GM12878 (cell line): ENCODE data around the gene PPIF. TPM values are rescaled to one million over a fixed set of nuclear protein-coding genes. Genes with fewer than 3 reads are reported as not detected.

Experiments used
- ATAC-seq: fragments of 200-7000 bp; cut with Tn5 transposase; 3 replicates; pipeline ENCODE4 v1.9.1; 2020; ENCODE audit warnings: mild to moderate bottlenecking, moderate library complexity
- BruUV-seq: library from RNA; stranded (reverse); fragments of 400-500 nt; replicated peaks from 2 replicates; lab custom pipeline; 2021; lab: Mats Ljungman, UMichigan
- CTCF ChIA-PET: fragments of 300-600 bp; sonication (Branson Sonifier 250); formaldehyde crosslinking; extraction: SDS; loops from one replicate; lab custom pipeline; 2021; ENCODE audit warnings: inconsistent platforms; lab: Yijun Ruan, JAX
- POLR2A ChIA-PET: fragments of 350-600 bp; formaldehyde crosslinking; extraction: SDS; loops from one replicate; lab custom pipeline; 2021; ENCODE audit warnings: inconsistent platforms; lab: Charles Lee
- RAD21 ChIA-PET: fragments of 300-600 bp; sonication (Branson Sonifier 250); formaldehyde crosslinking; loops from one replicate; lab custom pipeline; 2023; ENCODE audit warnings: antibody characterized with exemption; ENCODE audit not compliant: unreplicated experiment; lab: Charles Lee
- SMC1A ChIA-PET: fragments of 300-600 bp; sonication (Branson Sonifier 250); formaldehyde crosslinking; loops from one replicate; lab custom pipeline; 2023; ENCODE audit not compliant: unreplicated experiment, uncharacterized antibody; lab: Charles Lee
- DNase-seq: peaks from one replicate; pipeline ENCODE4 v3.0.0-alpha.2; 2011; ENCODE audit warnings: low read depth, low spot score
- FAIRE-seq: peaks from 3 replicates; lab custom pipeline; 2011; peaks lifted over from hg19 to GRCh38; lab: Jason Lieb, UNC
- H2AFZ ChIP-seq: 2 replicates; pipeline ENCODE4 v1.6.0; 2011; ENCODE audit warnings: low read depth, low read length, control low read depth; ENCODE audit not compliant: control insufficient read depth
- H3K27ac ChIP-seq: 2 replicates; pipeline ENCODE4 v1.5.1; 2011; ENCODE audit warnings: control low read depth; ENCODE audit not compliant: control insufficient read depth, insufficient read depth
- H3K27me3 ChIP-seq, 2 experiments: replicated peaks in 1 of 2; 2 replicates each; pipeline versions ENCODE4 v1.6.0 to v1.6.1; 2011; ENCODE audit warnings: low read length in 1 of 2; ENCODE audit not compliant: control insufficient read depth in 2 of 2, insufficient read depth in 2 of 2
- H3K36me3 ChIP-seq, 2 experiments: 2 replicates each; pipeline ENCODE4 v1.5.1; 2011; ENCODE audit warnings: low read length in 1 of 2; ENCODE audit not compliant: control insufficient read depth in 2 of 2, insufficient read depth in 2 of 2
- H3K4me1 ChIP-seq: 2 replicates; pipeline ENCODE4 v1.6.1; 2011; ENCODE audit warnings: mild to moderate bottlenecking, low read length, moderate library complexity, mixed read lengths; ENCODE audit not compliant: control insufficient read depth, insufficient read depth
- H3K4me2 ChIP-seq: 2 replicates; pipeline ENCODE4 v1.6.0; 2011; ENCODE audit warnings: control low read depth; ENCODE audit not compliant: control insufficient read depth, insufficient read depth
- H3K4me3 ChIP-seq: fragments of 200-600 bp; sonication (generic); 2 replicates; pipeline ENCODE4 v1.5.1; 2016
- H3K79me2 ChIP-seq: 2 replicates; pipeline ENCODE4 v1.6.0; 2011; ENCODE audit warnings: low read length; ENCODE audit not compliant: control insufficient read depth, insufficient read depth
- H3K9ac ChIP-seq: 2 replicates; pipeline ENCODE4 v1.8.0; 2011; ENCODE audit warnings: low read length, control low read depth, mixed read lengths; ENCODE audit not compliant: control insufficient read depth, insufficient read depth
- H3K9me3 ChIP-seq: replicated peaks from 3 replicates; pipeline ENCODE4 v1.5.1; 2011; ENCODE audit warnings: mild to moderate bottlenecking, low read length; ENCODE audit not compliant: control insufficient read depth, insufficient read depth
- H4K20me1 ChIP-seq: 2 replicates; pipeline ENCODE4 v1.6.0; 2011; ENCODE audit not compliant: control insufficient read depth, insufficient read depth
- BMI1 ChIP-seq: fragments of 450-650 bp; IDR thresholded peaks from 2 replicates; pipeline ENCODE4 v1.6.1; 2016; ENCODE audit warnings: mild to moderate bottlenecking, moderate library complexity, borderline replicate concordance
- CREB1 ChIP-seq: IDR thresholded peaks from 2 replicates; pipeline ENCODE4 v1.6.1; 2012; ENCODE audit warnings: low read depth, mild to moderate bottlenecking, inconsistent platforms
- HCFC1 ChIP-seq: fragments of 150-350 bp; IDR thresholded peaks from 2 replicates; pipeline ENCODE4 v1.6.1; 2014; ENCODE audit warnings: low read length
- IKZF1 ChIP-seq: fragments of 450-650 bp; conservative IDR thresholded peaks from 2 replicates; pipeline ENCODE4 v1.6.1; 2017; ENCODE audit warnings: antibody characterized with exemption, mild to moderate bottlenecking
- NFYB ChIP-seq: IDR thresholded peaks from 2 replicates; pipeline ENCODE4 v1.6.1; 2011; ENCODE audit warnings: low read depth, mild to moderate bottlenecking, low read length, improper control_type of control experiment, moderate library complexity; ENCODE audit not compliant: insufficient read depth
- NR2F1 ChIP-seq: fragments of 450-650 bp; conservative IDR thresholded peaks from 2 replicates; pipeline ENCODE4 v1.6.1; 2017; ENCODE audit warnings: mild to moderate bottlenecking
- PAX8 ChIP-seq: fragments of 450-650 bp; IDR thresholded peaks from 2 replicates; pipeline ENCODE4 v1.6.1; 2017; ENCODE audit warnings: mild to moderate bottlenecking, moderate library complexity
- POU2F2 ChIP-seq: IDR thresholded peaks from 3 replicates; pipeline ENCODE4 v1.6.1; 2011; ENCODE audit warnings: low read depth, mild to moderate bottlenecking, low read length, borderline replicate concordance
- SMC3 ChIP-seq: IDR thresholded peaks from 2 replicates; pipeline ENCODE4 v1.6.1; 2011; ENCODE audit warnings: low read length, improper control_type of control experiment, borderline replicate concordance
- SRF ChIP-seq, 2 experiments: IDR thresholded peaks; 2 replicates each; pipeline ENCODE4 v1.6.1; 2011; ENCODE audit warnings: low read depth in 2 of 2, low read length in 2 of 2, mild to moderate bottlenecking in 1 of 2, moderate library complexity in 1 of 2
- SUPT20H ChIP-seq: IDR thresholded peaks from 2 replicates; pipeline ENCODE4 v1.6.1; 2011; ENCODE audit warnings: low read depth, mild to moderate bottlenecking, low read length, moderate library complexity, borderline replicate concordance; ENCODE audit not compliant: control insufficient read depth
- YBX1 ChIP-seq: fragments of 450-650 bp; IDR thresholded peaks from 2 replicates; pipeline ENCODE4 v1.6.1; 2016; ENCODE audit warnings: antibody characterized with exemption
- WGBS: methylation state at CpG from one replicate; pipeline ENCODE4 v1.1.6; 2016; ENCODE audit warnings: low lambda C conversion rate; ENCODE audit not compliant: insufficient replicate concordance, insufficient coverage; ENCODE audit errors: missing lambda C conversion rate; 5-methylcytosine and 5-hydroxymethylcytosine counted together
- in situ Hi-C: fragments of 300-500 bp; cut with MboI; formaldehyde crosslinking; loops from 9 replicates; pipeline ENCODE4 v1.14.3; 2018; ENCODE audit warnings: mixed read lengths
- intact Hi-C: fragments of 100-400 bp; cut with micrococcal nuclease; formaldehyde crosslinking; loops from one replicate; pipeline ENCODE4 v1.14.2; 2022; ENCODE audit not compliant: unreplicated experiment
- polyA plus RNA-seq, 11 experiments: library from polyadenylated mRNA; depleted of rRNA in 4 of 11; unstranded in 6 of 11; stranded (reverse) in 5 of 11; fragments of >200 nt; fragmentation: Nextera tagmentation in 4 of 11; fragmentation: Illumina TruSeq in 1 of 11; extraction: Ambion mirVana in 4 of 11; extraction: Trizol in 1 of 11; gene quantifications; 1 replicate in 1 of 11; 2 replicates in 10 of 11; pipeline versions ENCODE4 v1.2.1 to v1.2.3, GENCODE V29; 2011 to 2016; ENCODE audit warnings: inconsistent platforms in 2 of 11, missing spikeins in 2 of 11, low read depth in 1 of 11
- total RNA-seq, 4 experiments: library from RNA; depleted of rRNA in 3 of 4; stranded (reverse); fragments of >200 nt in 3 of 4; fragmentation: Illumina TruSeq in 1 of 4; extraction: Trizol in 1 of 4; gene quantifications; 2 replicates each; pipeline versions ENCODE4 v1.2.1 to v1.2.3, GENCODE V29; 2013 to 2021
- TF ChIP-seq, protein P1 (sequence below): fragments of 150-350 bp; IDR thresholded peaks from 2 replicates; pipeline ENCODE4 v1.6.1; 2014; ENCODE audit warnings: mild to moderate bottlenecking, low read depth, low read length
- TF ChIP-seq, protein P2 (sequence below): fragments of 450-650 bp; formaldehyde crosslinking; IDR thresholded peaks from 2 replicates; pipeline ENCODE4 v1.4.0; 2022; ENCODE audit warnings: mild to moderate bottlenecking, moderate library complexity
- TF ChIP-seq, protein P3 (sequence below): fragments of 450-650 bp; IDR thresholded peaks from 2 replicates; pipeline ENCODE4 v1.6.1; 2017; ENCODE audit warnings: mild to moderate bottlenecking

Gene PPIF
- total and polyA plus RNA-seq, 10 of the 15 experiments (the other 5 are each of a cell fraction or from before 2014, with no cell fraction given) = 28.8 to 180 (median 128) TPM

DNA sequence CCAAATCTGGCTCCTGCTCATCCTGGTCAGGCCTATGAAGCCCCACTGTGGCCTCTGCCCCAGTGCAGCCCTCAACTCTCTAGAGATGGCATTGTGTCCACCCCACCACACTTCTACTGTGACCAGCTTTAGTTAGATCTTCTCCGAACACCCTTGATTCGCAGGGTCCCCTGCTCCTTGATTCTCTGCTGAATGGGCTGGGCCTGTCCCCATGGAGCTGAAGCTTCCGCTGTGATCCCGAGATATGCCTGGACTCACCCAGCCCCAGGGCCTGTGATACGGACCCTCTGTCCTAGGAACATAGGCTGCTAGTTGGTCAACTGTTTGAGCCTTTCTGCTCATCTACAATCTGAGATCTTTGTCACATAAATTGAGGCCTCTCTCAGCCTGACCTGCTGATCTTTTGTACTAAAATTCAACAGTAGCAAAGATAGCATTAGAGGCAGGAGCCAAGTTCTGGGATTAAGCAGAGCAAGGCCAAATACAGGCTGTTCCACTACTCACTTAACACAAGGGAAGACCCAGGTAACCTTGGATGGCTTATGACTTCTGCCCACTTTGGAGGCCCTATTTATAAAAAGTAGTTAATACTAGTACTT is 6.5 kb upstream of the PPIF start:
- Histone ChIP-seq H4K20me1 (no peaks in the 10 kb centered on the region), H3K4me3 (no peak overlapping the region), H3K9ac (no peak overlapping the region), H3K27ac (no peak overlapping the region), H3K36me3 (no peaks in the 10 kb centered on the region), H3K9me3 (no peaks in the 10 kb centered on the region; the same call in 2 of the 3 replicates), H3K4me2 (no peak overlapping the region), H3K79me2 (no peaks in the 10 kb centered on the region)
- ChIA-PET SMC1A (interaction anchor here (1.3 kb wide), 1 partner anchor 19 kb away, joined by 4 read pairs; no protein-coding TSS in a partner anchor), RAD21 (no interaction called here), CTCF (interaction anchor here (0.7 kb wide), 1 partner anchor 303 kb away, joined by 7 read pairs; no protein-coding TSS in a partner anchor), POLR2A (no interaction called here)
- in situ Hi-C loops = no loop called here
- ATAC-seq (no peak), DNase-seq (no peak)
- intact Hi-C loops = no loop called here
- no TSS peak for BruUV-seq
- no peak for TF ChIP-seq IKZF1
- TF ChIP-seq SUPT20H = no peak
- TF ChIP-seq NR2F1 = no peak
- TF ChIP-seq, protein P1, sequence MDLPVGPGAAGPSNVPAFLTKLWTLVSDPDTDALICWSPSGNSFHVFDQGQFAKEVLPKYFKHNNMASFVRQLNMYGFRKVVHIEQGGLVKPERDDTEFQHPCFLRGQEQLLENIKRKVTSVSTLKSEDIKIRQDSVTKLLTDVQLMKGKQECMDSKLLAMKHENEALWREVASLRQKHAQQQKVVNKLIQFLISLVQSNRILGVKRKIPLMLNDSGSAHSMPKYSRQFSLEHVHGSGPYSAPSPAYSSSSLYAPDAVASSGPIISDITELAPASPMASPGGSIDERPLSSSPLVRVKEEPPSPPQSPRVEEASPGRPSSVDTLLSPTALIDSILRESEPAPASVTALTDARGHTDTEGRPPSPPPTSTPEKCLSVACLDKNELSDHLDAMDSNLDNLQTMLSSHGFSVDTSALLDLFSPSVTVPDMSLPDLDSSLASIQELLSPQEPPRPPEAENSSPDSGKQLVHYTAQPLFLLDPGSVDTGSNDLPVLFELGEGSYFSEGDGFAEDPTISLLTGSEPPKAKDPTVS = no peak
- TF ChIP-seq YBX1 = no peak
- no peak for TF ChIP-seq BMI1
- TF ChIP-seq CREB1 = no peak
- no peak for TF ChIP-seq NFYB
- no peak for TF ChIP-seq SRF (IDR thresholded peaks at IDR 0.05; ENCODE audit: low read depth in 2 of 2, low read length in 2 of 2)
- no peak for TF ChIP-seq PAX8
- TF ChIP-seq POU2F2 = no peak
- TF ChIP-seq HCFC1 = no peak
- TF ChIP-seq SMC3 = no peak
- TF ChIP-seq, protein P2, sequence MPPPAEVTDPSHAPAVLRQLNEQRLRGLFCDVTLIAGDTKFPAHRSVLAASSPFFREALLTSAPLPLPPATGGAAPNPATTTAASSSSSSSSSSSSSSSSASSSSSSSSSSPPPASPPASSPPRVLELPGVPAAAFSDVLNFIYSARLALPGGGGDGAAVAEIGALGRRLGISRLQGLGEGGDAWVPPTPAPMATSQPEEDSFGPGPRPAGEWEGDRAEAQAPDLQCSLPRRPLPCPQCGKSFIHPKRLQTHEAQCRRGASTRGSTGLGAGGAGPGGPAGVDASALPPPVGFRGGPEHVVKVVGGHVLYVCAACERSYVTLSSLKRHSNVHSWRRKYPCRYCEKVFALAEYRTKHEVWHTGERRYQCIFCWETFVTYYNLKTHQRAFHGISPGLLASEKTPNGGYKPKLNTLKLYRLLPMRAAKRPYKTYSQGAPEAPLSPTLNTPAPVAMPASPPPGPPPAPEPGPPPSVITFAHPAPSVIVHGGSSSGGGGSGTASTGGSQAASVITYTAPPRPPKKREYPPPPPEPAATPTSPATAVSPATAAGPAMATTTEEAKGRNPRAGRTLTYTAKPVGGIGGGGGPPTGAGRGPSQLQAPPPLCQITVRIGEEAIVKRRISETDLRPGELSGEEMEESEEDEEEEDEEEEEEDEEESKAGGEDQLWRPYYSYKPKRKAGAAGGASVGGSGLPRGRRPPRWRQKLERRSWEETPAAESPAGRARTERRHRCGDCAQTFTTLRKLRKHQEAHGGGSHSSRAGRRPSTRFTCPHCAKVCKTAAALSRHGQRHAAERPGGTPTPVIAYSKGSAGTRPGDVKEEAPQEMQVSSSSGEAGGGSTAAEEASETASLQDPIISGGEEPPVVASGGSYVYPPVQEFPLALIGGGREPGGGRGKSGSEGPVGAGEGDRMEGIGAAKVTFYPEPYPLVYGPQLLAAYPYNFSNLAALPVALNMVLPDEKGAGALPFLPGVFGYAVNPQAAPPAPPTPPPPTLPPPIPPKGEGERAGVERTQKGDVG (CRISPR knock-in tag) = no peak
- TF ChIP-seq, protein P3, sequence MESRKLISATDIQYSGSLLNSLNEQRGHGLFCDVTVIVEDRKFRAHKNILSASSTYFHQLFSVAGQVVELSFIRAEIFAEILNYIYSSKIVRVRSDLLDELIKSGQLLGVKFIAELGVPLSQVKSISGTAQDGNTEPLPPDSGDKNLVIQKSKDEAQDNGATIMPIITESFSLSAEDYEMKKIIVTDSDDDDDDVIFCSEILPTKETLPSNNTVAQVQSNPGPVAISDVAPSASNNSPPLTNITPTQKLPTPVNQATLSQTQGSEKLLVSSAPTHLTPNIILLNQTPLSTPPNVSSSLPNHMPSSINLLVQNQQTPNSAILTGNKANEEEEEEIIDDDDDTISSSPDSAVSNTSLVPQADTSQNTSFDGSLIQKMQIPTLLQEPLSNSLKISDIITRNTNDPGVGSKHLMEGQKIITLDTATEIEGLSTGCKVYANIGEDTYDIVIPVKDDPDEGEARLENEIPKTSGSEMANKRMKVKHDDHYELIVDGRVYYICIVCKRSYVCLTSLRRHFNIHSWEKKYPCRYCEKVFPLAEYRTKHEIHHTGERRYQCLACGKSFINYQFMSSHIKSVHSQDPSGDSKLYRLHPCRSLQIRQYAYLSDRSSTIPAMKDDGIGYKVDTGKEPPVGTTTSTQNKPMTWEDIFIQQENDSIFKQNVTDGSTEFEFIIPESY = no peak
- TF ChIP-seq, all 136 proteins: peak for 0
- no peaks in the 10 kb centered on the region for H3K27me3 ChIP-seq
- 74% methylated on average over 5 of the region's 5 CpGs for WGBS
- H2AFZ ChIP-seq = no peak overlapping the region
- FAIRE-seq = no peak
- no peaks in the 10 kb centered on the region for H3K4me1 ChIP-seq
